ENCODE results near the gene MAPRE3.
A peak's percentile ranks its signal among the peaks of the same experiment; 100 is the strongest.

The MAPRE3 gene

GRCh38 chr2:27016801-27017325, 46.4 kb downstream of the MAPRE3 start:
- DNase-seq, result peak in 9 of 14 donors; percentile 6 to 58 (median 21)

GRCh38 chr2:27018142-27018541, 47.7 kb downstream of the MAPRE3 start:
- DNase-seq, result peak in 1 of 14 donors; percentile 15

- no peak for DNase-seq
Observed at GRCh38 chr2:27019459-27019858, 49.0 kb downstream of the MAPRE3 start.

GRCh38 chr2:27019931-27020855, 49.8 kb downstream of the MAPRE3 start:
- DNase-seq, result no peak

- no peak for DNase-seq
Observed at GRCh38 chr2:27021253-27022049, 51.0 kb downstream of the MAPRE3 start.

GRCh38 chr2:27023740-27024139, 53.3 kb downstream of the MAPRE3 start:
- DNase-seq, result no peak

GRCh38 chr2:27024188-27024587, 53.8 kb downstream of the MAPRE3 start:
- no peak for DNase-seq

- DNase-seq, result no peak
Observed at GRCh38 chr2:27024812-27025211, 54.4 kb downstream of the MAPRE3 start.

GRCh38 chr2:27025281-27025800, 54.9 kb downstream of the MAPRE3 start:
- DNase-seq, result no peak

- DNase-seq, result no peak
Observed at GRCh38 chr2:27025861-27026851, 55.7 kb downstream of the MAPRE3 start.

- no peak for DNase-seq
Observed at GRCh38 chr2:27027211-27027651, 56.8 kb downstream of the MAPRE3 start.

- DNase-seq, result no peak
Observed at GRCh38 chr2:27029051-27029450, 58.6 kb downstream of the MAPRE3 start.

- peak in 13 of 14 donors; percentile 32 to 88 (median 74) for DNase-seq
Observed at GRCh38 chr2:27032495-27033252, 62.2 kb downstream of the MAPRE3 start, which contains the start of gene TMEM214. TSS of gene TMEM214 (plus strand) at chr2:27032965. CDS start at chr2:27033016, 51 bp downstream.

GRCh38 chr2:27033253-27033852, 62.9 kb downstream of the MAPRE3 start:
- DNase-seq, result no peak

GRCh38 chr2:27038012-27038411, 67.6 kb downstream of the MAPRE3 start:
- DNase-seq, result no peak

- no peak for DNase-seq
Observed at GRCh38 chr2:27038631-27039339, 68.3 kb downstream of the MAPRE3 start.

- no peak for DNase-seq
Observed at GRCh38 chr2:27039426-27039825, 69.0 kb downstream of the MAPRE3 start.

- DNase-seq, result no peak
Observed at GRCh38 chr2:27039871-27040270, 69.4 kb downstream of the MAPRE3 start.

GRCh38 chr2:27040282-27040681, 69.8 kb downstream of the MAPRE3 start:
- DNase-seq, result no peak
